ENCODE data around the gene TMEM273. TPM values are rescaled to one million over a fixed set of nuclear protein-coding genes. Genes with fewer than 3 reads are reported as not detected.

The TMEM273 gene
- total RNA-seq, 1 donor from 2014 or later: 82.3 TPM

DNA sequence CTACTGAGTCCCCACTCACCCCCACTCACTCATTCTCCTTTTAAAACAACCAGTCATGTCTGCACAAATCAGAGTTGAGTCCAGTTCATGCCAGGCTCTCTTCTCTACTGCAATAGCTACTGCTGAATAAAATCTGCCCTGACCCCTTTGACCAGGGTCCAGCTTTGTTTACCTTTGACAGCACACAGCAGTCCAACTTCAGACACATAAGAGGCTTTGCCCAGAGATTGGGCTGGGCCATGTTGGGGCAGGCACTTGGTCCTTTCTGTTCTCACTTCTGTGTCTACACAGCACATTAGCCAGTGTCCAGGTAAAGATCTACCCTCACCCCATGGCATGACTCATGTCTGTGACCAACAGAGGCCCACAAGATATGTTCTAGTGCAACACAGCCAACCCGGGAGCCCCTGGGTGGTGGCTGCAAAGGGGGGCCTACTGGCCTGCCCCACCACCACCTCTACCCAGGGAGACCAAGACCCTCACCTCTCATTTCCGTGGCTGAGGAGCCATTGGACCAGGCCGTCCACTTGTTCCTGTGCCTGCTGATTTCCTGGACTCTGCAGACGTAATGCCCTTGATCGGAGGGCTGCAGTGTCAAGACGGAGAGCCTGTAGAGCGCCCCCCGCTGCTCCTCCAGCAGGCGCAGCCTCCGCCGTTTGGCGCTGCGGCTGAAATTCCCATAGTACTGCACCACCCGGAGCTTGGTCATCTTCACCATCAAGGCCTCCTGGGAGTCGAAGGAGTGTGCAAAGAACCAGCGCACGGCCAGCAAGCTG lies 80.9 kb downstream of the TMEM273 start:
- no peaks in the 10 kb centered on the region for H3K27me3 ChIP-seq
- H3K27ac ChIP-seq: peak overlapping the region; percentile 73 to 81
- H3K4me1 ChIP-seq: peaks cover 33 to 79% of the 10 kb centered on the region in 2 donors
- no peaks in the 10 kb centered on the region for H3K36me3 ChIP-seq
- no peak for DNase-seq (ENCODE audit: low spot score in 2 of 2)
- H3K4me3 ChIP-seq: no peak overlapping the region
- H3K9me3 ChIP-seq: no peaks in the 10 kb centered on the region
- intact Hi-C loops (cut with DNase I): no loop called here
- TF ChIP-seq CTCF (IDR thresholded peaks at IDR 0.05): no peak

DNA sequence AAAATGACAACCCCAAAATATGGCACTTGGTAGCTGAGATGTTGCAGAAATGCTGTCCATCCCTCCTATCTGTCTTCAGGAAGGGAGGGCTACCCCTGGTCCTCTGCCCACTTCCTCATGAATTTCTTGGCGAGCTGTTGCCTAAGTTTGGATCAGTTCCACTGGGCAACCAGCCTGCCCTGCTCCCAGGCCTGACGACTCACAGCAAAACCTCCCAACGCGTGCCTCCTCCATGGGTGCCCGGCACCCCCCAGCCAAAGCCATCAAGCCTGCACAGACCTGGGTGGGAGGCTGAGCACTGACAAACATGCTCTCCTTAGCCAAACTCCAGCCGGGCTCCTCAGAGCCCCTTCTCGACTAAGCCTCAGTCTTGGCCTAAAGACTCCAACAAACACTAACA lies 81.7 kb downstream of the TMEM273 start:
- Histone ChIP-seq H3K27ac (peak overlapping the region; percentile 73 to 81), H3K27me3 (no peaks in the 10 kb centered on the region), H3K4me1 (peaks cover 33 to 70% of the 10 kb centered on the region in 2 donors), H3K36me3 (no peaks in the 10 kb centered on the region), H3K9me3 (no peaks in the 10 kb centered on the region), H3K4me3 (no peak overlapping the region)
- peak in 1 of 2 donors; percentile 84 for DNase-seq (ENCODE audit: low spot score in 2 of 2)
- intact Hi-C loops (cut with DNase I): no loop called here
- TF ChIP-seq CTCF (IDR thresholded peaks at IDR 0.05): no peak

- H3K4me1 ChIP-seq: peaks cover 21 to 57% of the 10 kb centered on the region in 2 donors
- intact Hi-C loops (cut with DNase I): loop anchor here (2.0 kb wide), 1 partner anchor 24 kb away; no protein-coding TSS in a partner anchor
Observed at GRCh38 chr10:49105076-49105475, 83.1 kb downstream of the TMEM273 start.

More at GRCh38 chr10:49105076-49105475, 83.1 kb downstream of the TMEM273 start:
- TF ChIP-seq CTCF (IDR thresholded peaks at IDR 0.05): no peak
- Histone ChIP-seq H3K9me3 (no peaks in the 10 kb centered on the region), H3K27ac (peak overlapping the region; percentile 78 to 81), H3K36me3 (no peaks in the 10 kb centered on the region), H3K4me3 (no peak overlapping the region), H3K27me3 (no peaks in the 10 kb centered on the region)
- no peak for DNase-seq (ENCODE audit: low spot score in 2 of 2)

Other genes starting within 250 kb of the TMEM273 start
- gene LRRC18, start 248.6 kb downstream of the TMEM273 start, total RNA-seq: not detected
- gene VSTM4, start 72.9 kb downstream of the TMEM273 start, total RNA-seq: 17.7 TPM
- not detected for gene FAM170B, start 54.4 kb downstream of the TMEM273 start, total RNA-seq
- not detected for gene C10orf71, start 110.8 kb upstream of the TMEM273 start, total RNA-seq
- gene DRGX, start 207.7 kb upstream of the TMEM273 start, total RNA-seq: not detected